GM19240 (cell line): ENCODE measurements around the gene MATN1.

ENCODE experiments used
- DNase-seq: peaks from one replicate; pipeline ENCODE4 v3.0.0; 2011; ENCODE audit warnings: low spot score; ENCODE audit not compliant: insufficient read length

Gene MATN1

DNA sequence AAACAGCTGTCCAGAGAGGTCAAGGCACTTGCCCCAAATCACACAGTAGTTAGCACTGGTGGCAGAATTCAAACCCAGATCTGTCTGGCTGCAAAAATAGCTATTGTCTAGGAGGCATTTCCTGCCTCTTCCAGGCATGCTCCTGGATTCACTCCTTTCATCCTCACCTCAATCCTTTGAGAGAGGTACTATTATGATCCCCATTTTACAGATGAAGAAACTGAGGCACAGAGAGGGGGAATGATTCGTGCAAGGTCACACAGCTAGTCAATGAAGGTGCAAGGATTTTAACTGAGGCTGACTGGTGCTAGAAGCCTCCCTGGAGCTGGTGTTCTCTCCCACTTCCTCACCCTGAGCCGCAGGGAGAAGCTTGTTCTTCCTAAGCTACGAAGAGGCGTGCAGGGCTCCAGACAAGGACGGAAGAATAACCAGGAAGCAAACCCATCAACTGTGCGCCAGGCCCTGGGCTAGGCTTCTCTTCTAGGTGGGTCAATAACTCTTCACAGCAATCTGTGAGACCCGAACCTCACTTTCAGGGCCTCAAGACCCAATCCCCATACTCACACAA is 34.8 kb upstream of the MATN1 start:
- DNase-seq: no peak

GRCh38 chr1:30757352-30758120 is 34.2 kb upstream of the MATN1 start, which contains the start of gene LAPTM5:
Gene LAPTM5, minus strand, starts transcription at chr1:30757774. Its CDS starts 29 bp downstream, at chr1:30757745.
- no peak for DNase-seq

GRCh38 chr1:30756545-30757351 is 33.4 kb upstream of the MATN1 start:
- DNase-seq: no peak

GRCh38 chr1:30756206-30756544 is 32.8 kb upstream of the MATN1 start:
- no peak for DNase-seq

GRCh38 chr1:30755746-30756145 is 32.4 kb upstream of the MATN1 start:
- DNase-seq: no peak

- DNase-seq: no peak
These were observed 31.9 kb upstream of the MATN1 start for GRCh38 chr1:30755334-30755733.

- DNase-seq: no peak
These were observed 31.3 kb upstream of the MATN1 start for GRCh38 chr1:30754684-30755171.

DNA sequence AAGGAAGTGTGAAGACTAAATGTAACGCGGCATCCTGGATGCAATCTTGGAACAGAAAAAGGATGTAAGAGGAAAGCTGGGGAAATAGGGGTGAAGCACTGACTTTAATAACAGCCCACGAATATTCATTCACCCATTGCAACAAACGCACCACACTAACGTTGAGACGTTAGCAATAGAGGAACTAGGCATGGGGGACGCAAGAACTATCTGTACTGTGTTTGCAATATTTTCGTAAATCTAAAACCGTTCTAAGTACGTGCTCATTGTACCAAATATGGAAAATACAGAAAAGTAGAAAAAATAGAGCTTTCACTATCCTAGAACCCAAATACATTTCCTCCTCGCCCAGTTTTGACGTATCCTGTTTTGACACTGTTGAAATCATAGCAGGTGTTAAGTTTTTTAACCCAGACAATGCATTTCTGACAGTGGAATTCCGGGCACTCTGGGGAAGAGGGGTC is 30.3 kb upstream of the MATN1 start:
- no peak for DNase-seq

- DNase-seq: no peak
These were observed 29.7 kb upstream of the MATN1 start for GRCh38 chr1:30753118-30753517.

DNA sequence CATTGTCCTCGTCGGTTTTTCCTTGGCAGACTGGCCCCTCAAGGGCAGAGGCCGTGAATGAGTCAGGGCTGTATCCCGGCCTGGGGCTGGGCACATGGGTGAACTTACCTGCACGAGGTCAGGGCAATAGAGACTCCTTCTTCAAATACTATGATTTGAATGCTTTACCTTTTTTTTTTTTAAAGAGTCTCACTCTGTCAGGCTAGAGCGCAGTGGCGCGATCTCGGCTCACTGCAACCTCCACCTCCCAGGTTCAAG is 29.2 kb upstream of the MATN1 start:
- no peak for DNase-seq

DNA sequence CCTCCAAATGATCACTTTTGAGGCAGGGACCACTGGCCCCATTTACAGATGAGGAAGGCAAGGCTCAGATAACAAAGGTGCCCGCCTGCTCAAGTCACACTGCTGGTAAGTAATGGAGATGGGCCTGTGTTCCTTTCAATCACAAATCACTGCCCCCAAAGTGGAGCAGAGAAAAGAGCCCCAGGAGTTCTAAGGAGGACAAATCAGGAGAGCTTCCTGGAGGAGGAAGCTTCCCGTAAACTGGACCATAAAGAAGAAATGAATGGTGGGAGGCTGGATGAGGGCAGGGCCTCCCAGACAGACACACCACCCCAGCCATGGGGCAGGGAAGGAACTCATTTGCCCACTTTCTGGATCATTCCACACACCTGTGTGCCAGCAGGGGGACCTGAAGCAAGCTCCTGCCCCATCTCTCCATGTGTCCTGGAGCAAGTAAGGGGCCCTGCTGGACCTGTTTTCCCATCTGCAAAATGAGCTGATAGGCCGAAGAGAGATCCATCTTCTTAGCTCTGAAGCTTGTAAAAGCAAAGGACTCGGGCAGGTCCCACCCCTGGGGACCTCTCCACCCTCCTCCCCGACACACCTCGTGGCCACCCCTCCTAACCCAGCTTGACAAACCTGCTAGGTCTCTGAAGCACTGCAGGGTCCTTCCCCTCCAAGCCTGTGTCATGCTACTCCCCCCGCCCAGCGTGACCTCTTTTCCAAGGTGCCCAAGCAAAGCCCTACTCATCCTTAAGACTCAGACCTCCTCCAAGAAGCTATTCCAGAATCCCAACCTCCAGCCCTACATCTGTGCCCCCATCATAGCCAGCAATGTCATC is 28.7 kb upstream of the MATN1 start:
- no peak for DNase-seq

DNA sequence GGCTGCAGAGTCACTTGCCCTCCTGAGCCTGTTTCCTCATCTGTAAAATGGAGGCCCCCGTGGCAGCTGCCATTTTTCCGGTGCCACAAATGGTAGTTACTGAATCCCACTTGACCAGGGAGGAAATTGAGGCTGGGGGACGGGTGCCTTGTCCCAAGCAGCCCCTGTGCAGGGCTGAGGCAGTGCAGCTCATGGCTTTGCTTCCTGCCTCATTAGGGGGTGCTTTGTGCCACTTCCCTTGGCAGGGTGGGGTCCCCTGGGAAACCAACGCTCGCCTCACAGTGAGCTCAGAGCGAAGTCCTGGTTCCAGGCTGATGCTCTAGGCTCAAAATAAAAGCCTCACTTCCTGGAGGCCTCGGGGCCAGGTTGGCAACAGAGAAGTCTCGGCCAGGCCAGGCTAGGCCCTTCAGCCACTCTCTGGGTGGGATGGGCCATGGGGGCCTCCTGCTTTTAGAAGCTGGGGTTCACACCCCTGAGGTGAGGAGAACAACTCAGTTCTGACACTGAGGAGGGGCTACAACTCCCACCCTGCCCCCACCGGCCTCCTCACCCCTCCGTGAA is 27.4 kb upstream of the MATN1 start:
- DNase-seq: no peak

- DNase-seq: no peak
These were observed 26.6 kb upstream of the MATN1 start for GRCh38 chr1:30749691-30750583.

GRCh38 chr1:30748699-30749401 is 25.5 kb upstream of the MATN1 start:
- DNase-seq: no peak

DNA sequence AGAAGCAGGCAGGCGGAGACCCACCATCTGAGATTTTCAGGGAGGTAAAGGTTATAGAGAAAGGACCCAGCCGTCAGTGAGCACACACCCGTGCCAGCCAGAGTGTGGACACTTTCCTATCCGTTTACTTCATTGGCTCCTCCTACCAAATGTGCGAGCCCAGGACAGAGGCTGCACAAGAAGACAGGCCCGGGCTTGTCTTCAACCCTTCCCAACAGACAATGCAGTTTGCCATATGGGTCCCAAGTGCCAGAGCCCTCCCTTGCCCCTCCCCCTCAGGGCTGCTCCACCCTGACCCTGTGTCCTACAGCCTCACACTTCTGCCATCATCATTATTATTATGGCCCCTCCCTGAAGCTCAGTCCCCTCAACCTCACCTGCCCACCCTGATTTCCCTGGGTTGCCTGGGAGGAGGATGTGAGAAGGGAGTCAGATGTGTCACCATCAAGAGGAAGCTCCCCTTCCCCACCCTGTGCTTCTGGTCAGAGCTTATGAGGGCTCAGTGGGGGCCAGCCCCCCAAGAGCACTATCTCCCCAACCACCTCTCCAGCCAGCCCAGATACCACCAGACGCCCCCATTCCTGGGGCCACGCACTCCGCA is 24.8 kb upstream of the MATN1 start:
- no peak for DNase-seq

- DNase-seq: no peak
These were observed 23.9 kb upstream of the MATN1 start for GRCh38 chr1:30747033-30748008.

DNA sequence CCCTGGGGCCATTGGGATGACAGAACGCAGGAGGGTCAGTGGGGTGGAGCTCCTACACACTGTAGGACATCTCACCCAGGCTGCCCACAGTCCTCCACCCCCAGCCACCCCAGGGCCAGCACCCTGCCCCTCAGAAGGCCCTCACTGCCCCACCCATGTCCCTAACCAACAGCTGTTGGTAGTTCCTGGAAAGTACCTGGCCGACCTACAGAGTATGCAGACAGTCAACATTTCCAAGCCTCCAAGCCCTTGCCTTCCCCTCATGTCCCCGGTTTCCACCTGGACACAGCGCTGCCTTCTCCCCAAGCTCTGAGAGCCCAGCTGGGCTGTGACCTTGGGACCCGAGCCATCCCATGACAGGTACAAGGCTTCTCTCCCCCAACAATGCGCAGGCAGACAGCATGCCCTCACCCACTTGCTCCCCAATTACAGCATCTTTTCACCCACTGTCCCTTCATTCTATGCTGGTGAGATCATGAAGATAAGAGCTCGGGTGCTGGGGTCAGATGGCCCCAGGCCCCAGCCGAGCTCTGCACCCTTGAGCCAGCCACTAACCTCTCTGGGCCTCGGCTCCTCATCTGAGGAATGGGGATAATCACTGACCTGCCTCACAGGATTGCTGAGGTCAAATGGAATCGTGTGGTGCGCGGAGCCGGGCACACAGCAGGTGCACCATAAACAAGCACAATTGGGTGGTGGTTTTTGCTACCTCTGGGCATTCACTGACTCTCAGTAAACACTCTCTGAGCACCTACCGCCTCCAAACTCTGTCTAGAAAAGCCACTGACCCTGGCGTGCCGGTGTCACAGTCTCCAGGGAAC is 23.0 kb upstream of the MATN1 start:
- DNase-seq: no peak
